ENCODE results near the gene SIRPG.

DNA sequence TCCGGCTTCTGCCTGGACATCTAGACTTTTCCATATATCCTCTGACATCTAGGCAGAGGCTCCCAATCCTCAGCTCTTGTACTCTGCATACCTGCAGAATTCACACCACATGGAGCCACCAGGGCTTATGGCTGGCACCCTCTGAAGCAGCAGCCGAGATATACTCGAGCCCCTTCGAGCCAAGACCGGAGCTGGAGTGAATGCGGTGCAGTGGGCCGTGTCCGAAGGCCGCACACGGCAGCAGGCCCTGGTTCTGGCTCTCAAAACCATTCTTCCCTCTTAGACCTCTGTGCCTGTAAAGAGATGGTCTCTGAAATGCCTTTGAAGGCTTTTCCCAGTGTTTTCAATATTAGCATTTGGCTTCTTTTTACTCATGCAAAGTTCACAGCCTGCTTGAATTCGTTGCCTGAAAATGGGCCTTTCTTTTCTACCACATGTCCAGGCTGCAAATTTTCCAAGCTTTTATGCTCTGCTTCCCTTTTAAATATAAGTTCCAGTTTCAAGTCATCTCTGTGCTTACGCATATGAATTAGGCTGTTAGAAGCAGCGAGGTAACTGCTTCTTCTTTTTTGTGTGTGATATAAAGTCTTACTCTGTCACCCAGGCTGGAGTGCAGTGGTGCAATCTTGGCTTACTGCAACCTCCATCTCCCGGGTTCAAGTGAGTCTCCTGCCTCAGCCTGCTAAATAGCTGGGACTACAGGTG is 33.9 kb downstream of the SIRPG start:
- no peak for TF ChIP-seq POLR2AphosphoS5 (IDR thresholded peaks at IDR 0.05)
- TF ChIP-seq, protein P1, sequence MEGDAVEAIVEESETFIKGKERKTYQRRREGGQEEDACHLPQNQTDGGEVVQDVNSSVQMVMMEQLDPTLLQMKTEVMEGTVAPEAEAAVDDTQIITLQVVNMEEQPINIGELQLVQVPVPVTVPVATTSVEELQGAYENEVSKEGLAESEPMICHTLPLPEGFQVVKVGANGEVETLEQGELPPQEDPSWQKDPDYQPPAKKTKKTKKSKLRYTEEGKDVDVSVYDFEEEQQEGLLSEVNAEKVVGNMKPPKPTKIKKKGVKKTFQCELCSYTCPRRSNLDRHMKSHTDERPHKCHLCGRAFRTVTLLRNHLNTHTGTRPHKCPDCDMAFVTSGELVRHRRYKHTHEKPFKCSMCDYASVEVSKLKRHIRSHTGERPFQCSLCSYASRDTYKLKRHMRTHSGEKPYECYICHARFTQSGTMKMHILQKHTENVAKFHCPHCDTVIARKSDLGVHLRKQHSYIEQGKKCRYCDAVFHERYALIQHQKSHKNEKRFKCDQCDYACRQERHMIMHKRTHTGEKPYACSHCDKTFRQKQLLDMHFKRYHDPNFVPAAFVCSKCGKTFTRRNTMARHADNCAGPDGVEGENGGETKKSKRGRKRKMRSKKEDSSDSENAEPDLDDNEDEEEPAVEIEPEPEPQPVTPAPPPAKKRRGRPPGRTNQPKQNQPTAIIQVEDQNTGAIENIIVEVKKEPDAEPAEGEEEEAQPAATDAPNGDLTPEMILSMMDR (IDR thresholded peaks at IDR 0.05 in 8 of 11, conservative IDR thresholded peaks at IDR 0.05 in 3 of 11) = no peak
